GF-D8 (cell line): Measurements from ENCODE around the gene PCSK2.

ENCODE experiments used
- DNase-seq: peaks from one replicate; lab custom pipeline; 2025; lab: John Stamatoyannopoulos, UW

The PCSK2 gene

DNA sequence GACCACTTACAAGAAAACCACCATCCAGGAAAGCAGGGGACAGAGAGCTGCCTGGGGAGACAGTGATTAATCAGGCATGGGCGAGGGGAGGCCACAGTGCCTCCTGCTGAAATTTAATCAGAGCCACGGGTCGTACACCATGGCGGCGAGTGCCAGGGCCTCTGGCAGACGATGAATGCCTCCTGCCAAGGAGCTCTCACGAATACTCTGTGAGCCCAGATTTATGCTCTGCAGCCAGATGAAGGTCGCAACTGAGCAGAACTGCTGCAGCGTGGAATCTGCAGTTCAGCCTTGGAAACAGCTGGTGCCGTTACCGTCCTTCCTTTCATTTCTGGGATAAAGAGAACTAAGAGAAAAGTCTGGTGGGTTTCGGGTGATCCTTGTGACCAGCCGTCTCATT lies 218.7 kb downstream of the PCSK2 start:
- DNase-seq = no peak

DNA sequence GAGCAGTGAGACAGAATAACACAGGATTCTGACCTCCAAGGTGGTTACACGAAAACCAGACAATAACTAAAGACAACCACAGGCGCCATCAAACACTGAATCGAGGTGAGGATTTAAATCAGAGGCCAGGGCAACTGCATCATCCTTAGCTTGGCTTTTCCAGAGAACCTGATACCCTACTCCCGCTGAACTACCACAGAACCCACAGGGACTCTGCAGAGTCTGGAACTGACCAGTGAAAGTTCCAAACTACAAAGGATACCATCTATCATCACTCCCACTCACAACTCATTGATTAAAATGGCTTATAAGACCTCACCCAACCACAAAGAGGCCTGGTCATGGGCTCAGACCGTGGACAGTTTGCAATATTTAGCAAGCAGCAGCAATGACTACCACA lies 219.3 kb downstream of the PCSK2 start:
- no peak for DNase-seq

DNA sequence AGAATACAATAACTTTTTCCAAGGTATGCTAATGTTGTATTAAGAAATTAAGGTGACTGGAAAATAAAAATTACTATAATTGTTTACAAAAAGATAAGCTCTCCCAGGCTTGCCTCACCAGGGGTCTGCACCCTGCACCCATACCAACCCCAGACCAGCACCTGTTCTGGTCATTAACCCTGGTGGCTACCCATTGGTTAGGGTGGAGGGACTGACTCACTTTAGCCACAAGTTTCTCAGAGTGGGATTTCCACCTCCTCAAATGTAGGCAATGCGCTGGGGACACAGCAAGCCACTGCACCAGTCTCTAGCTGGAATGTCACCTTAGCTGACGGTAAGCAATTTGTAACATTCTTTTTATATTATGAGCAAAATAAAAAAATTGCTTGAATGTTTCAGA lies 221.2 kb downstream of the PCSK2 start:
- no peak for DNase-seq

DNA sequence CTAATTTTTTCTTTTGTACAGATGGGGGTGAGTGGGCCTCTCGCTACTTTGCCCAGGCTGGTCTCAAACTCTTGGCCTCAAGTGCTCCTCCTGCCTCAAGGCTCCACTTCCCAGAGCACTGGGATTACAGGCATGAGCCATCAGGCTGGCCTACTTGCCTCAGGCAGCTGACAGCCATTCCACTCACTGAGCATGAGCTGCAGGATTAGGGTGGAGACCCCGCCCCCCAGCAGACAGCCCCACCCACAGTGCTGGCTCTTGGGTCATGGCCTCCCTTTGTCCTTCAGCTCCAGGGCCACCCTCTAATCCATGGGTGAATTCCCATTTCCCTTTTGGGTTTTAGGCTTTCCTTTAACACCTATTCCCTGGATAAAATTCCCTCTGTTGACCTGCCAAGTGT lies 222.2 kb downstream of the PCSK2 start:
- no peak for DNase-seq

DNA sequence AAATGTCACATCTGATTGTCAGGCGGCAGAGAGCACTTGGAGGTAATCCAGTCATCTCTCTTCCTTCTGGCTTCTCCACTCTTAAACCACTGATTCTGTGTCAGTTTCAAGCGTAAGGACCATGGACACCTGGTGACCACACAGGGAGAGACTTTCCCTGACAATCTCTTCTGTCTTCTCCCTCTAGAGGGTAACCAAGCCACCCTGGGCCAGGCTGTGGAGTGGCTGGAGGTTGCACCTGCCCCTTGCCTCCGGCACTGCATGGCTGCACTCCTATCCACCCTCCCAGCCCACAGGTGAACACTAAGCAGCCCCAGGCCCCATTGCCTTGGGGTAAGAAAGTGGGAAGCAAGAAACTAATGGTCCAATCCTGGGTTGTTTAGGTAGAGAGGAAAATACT lies 225.6 kb downstream of the PCSK2 start:
- no peak for DNase-seq

DNA sequence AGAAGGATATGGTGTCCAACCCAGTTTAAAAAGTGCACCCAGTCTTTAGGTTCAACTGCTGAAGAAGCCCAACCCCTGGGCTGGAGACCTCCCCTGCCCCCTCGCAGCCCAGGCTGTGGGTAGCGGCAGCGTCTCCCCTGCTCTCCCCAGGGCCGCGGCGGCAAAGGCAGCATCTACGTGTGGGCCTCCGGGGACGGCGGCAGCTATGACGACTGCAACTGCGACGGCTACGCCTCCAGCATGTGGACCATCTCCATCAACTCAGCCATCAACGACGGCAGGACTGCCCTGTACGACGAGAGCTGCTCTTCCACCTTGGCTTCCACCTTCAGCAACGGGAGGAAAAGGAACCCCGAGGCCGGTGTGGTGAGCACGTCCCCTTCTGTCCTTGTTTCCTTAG lies 226.8 kb downstream of the PCSK2 start:
- DNase-seq = no peak

DNA sequence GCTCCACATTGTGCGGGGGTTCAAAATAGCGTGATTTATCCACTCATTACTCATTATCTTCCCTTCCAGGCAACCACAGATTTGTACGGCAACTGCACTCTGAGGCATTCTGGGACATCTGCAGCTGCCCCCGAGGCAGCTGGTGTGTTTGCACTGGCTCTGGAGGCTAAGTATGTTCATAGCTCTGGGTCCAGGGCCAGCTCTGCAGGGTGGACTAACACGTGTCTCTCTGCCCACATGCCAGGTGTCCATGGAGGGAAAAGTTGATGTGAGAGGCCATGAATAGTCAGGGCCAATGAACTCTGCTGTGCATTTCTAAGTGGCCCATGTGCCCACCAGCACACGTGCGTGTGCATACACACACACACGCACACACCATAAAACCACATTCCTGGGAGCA lies 229.4 kb downstream of the PCSK2 start:
- DNase-seq = no peak

DNA sequence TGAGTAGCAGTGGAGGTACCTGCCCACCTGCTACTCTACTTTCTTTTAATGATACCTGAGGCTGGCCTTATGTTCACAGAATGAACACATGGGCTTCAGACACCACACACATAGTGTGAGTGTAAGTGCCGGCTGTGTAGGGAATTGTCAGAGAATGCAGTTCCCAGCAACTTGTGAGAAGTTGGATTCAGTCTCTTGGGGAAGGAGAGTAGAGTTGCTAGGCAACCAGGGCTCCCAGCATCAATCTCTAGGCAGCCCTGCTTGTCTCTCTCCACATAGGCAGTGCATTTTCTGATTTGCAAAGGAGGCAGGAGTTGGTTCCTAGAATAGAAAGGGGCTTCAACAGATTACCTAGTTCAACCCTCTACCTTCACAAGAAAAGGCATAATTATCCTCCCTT lies 230.2 kb downstream of the PCSK2 start:
- no peak for DNase-seq

DNA sequence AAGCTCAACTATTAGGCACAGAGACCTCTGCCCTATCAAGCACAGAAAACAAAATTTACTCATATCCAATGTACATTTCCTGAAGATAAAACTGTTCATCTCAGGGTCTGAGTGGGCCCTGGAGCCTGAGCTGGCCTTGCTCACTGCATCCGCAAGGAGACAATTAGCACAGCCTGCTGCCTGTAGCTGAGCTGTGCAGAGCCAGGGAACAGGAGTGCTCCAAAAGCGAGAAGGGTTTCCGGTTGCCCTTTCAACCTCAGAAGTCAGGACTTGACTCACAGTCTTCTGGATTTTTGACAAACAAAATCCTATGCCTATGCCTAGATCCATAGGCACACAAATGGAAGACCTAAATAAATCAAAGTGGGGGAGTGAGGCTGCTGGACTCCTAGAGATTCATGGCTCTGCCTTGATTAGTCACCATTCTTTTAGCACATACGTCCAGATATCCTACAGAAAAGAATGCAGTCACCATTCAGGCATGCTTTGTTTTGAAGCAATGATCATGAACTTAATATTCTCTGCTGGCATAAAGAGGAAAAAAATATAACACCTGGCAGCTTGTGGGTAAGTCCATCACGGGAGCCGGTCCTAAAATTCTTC lies 230.8 kb downstream of the PCSK2 start:
- no peak for DNase-seq

DNA sequence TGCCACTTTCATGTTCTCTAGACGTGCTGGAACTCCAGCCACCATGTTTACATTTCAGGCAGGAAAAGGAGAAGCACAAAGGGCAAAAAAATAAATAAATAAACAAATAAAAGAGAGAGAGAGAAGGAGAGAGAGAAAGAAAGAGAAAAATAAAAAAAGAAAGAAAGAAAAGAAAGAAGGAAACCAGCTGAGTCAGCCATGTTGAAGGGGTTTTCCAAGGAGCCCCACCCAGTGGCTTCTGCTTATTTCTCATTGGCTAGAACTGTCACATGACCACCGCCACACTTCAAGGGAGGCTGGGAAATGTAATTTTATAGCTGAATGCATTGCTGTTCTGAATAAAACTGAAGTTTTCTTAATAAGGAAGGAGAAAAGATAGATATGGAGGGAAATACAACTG lies 233.3 kb downstream of the PCSK2 start:
- no peak for DNase-seq

DNA sequence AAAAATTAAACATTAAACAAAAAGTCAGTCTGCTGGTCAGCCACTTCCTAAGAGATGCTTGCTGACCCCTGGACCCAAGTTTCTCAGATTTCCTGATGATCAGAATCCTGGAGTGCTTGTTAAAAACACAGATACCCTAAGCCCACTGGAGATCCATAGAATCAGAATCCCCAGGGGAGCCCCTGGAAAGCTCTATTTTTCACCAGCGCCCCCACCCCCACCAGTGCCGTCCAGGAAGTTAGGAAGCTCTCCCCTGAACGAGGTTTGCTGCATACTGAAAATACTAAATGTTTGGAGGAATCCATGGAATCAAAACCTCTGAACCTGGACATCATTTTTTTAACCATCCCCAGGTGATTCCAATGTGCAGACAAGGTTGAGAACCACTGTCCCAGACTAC lies 235.1 kb downstream of the PCSK2 start:
- DNase-seq = no peak

DNA sequence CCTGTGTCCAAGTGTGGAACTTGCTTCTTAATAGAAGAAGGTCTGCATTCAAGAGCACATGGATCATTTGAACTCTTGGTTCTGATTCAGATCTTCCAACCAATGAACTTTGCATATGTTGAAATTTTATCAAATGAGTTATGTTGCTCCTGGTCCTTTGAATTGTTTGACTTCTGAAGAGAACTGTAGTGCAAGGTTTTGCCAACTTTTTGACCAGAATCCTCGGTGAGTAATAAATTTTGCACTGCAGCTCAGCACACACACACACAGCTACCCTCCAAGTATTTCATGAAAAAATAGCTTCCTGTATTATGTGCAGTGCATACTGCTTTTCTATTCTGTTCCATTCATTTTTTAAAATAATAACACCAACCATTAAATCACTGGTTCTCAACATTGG lies 236.9 kb downstream of the PCSK2 start:
- DNase-seq = no peak

DNA sequence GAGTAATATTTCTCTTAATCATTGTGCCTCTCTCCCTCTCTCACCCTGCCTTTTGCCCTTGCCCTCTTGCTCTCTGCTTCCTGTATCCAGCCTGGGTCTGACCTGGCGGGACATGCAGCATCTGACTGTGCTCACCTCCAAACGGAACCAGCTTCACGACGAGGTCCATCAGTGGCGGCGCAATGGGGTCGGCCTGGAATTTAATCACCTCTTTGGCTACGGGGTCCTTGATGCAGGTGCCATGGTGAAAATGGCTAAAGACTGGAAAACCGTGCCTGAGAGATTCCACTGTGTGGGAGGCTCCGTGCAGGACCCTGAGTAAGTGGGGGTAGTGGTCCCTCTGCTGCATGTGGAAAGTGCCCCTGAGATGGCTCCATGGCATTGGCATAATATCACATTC lies 238.4 kb downstream of the PCSK2 start:
- DNase-seq = no peak

DNA sequence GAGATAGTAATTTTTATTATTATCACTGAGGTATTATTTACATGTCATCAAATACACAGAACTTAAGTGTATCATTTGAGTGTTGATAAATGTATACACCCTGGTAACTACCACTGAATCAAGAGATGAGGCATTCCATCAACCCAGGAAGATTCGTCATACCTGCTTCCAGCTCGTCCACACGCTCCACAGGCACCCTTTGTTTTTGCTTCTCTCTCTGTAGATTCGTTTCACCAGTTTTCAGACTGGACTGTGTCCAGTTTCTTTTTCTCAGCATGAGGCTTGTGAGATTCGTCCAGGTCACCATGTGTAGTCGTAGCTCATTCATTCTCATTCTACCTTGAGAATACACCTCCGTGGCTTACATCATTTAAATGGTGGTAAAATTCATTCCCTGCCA lies 239.8 kb downstream of the PCSK2 start:
- DNase-seq = no peak

DNA sequence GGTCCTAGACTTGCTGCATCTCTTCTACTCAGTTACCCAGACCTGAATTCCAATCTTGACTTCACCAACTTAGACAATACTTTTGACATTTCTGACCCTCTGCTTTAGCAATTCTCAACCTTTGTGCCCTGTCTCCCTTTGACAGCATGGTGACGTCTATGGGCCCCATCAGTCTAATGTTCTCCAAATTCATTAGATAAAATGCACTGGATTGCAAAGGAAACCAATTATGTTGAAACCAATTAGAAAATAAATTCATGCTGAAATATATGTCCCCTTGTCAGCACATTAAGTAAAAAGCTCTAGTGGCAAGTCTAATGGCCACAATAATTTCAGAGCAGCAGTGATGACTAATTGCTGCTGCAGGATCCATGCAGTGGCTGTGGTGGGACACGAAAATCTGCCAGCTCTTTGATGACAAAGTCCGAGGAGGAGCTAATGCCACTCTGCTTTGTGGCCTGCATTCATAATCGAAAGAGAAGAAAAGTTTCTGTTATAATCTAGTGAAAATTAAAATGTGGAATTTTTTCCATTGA lies 240.3 kb downstream of the PCSK2 start:
- no peak for DNase-seq

DNA sequence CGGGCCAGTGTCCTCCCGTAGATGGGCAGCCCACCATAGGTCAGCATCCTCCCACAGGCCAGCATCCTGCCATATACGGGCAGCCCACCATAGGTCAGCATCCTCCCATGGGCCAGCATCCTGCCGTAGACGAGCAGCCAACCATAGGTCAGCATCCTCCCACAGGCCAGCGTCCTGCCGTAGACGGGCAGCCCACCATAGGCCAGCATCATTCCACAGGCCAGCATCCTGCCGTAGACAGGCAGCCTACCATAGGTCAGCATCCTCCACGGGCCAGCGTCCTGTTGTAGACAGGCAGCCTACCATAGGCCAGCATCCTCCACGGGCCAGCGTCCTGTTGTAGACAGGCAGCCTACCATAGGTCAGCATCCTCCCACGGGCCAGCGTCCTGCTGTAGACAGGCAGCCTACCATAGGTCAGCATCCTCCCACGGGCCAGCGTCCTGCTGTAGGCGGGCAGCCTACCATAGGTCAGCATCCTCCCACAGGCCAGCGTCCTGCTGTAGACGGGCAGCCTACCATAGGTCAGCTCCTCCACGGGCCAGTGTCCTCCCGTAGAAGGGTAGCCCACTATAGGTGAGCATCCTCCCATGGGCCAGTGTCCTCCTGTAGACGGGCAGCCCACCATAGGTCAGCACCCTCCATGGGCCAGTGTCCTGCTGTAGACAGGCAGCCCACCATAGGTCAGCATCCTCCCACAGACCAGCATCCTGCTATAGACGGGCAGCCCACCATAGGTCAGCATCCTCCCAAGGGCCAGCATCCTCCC lies 241.4 kb downstream of the PCSK2 start:
- DNase-seq = no peak

DNA sequence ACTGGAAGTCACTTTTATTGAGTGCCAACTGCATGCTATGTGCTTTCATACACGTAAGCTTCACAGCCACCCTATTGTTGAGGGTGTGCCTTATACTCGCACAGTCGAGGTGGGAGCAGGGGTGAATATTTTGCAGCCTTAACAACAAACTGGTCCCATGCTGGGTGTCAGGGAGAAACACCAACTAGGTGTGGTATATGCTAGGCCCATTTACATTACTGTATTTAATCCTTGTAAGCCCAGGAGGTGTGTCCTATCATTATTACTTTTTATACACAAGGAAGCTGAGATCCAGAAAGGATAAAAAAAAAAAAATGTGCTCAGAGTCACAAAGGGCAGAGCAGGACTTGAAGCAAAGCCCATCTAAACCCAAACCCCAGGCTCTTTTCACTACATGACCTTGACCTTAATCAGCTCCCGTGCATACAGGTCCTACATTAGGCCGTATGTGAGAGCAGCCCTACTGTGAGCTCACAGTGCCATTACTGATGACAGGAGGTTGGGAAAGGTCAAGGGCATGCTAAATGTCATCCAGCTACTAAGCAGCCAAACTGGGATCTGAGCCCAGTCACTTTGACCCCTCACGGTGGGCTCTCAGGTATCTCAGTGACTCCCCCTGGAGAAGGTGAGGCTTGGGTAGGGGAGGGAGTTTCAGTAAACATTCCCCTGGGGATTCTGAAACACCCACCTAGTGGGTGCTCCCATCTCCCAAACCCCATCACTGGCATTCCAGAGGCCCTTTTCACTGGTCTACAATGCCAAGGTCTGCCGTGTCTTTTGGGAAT lies 242.6 kb downstream of the PCSK2 start:
- DNase-seq = no peak

DNA sequence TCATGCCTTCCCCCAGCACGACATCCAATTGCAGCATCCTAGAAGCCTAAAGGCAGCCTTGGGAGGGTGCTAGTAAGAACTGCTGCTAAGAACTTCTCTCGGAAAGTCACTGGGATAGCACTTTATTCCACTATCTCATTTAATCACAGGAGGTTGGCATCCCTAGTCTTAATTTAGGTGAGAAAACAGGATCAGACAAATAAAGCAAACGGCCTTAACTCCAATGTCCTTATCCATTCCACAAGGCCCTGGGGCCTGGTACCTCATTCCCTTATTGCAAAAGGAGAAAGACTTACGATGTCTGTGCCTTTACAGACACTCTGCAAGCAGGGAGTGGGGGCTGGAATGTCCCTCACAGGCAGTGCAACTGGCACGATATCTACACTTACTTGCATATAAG lies 243.7 kb downstream of the PCSK2 start:
- no peak for DNase-seq

DNA sequence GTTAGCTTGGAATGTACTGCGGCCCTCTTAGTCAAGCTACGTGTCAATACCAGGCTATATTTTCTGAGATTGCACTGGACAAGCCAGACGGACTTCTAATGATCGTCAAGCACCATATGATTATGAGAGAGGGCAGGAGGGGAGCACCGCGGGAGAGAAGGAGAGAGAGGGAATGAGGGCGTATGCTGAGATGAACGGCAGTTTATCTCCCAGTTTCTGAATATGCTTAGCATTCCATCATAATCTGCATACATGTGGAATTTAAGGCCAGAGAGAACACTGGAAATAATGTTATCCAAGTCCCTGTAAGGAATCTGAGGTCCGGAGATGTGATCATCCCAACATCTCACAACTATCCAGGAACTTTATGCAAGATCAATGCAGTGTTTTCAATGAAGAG lies 244.1 kb downstream of the PCSK2 start:
- DNase-seq = no peak

DNA sequence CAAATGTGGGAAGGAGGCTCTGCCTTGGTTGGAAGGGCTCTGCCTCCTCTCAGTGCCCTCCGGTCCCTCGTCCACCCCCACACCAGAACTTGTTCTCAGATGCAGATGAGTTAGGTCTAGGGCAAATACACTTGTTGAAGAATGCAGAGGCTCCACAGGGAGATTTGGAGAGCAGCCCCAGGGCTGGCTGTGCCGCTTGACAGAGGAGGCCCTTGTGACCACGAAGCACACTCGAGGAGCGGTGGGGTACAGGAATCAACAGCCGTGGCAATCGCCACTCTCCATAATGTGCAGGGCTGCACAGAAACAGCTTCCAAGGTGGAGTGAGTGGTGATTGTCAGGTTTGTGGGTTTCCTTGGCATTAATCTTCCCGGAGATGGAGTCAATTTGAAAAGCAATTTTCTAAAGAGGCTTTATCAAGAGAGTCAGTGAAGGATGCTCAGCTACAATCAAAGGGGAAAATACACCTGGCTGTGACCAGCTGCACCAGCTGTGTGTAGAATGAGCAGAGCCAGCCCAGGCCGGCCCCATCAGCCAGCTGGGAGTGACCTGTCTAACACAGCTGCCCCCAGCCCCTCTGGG lies 244.9 kb downstream of the PCSK2 start:
- DNase-seq = no peak

DNA sequence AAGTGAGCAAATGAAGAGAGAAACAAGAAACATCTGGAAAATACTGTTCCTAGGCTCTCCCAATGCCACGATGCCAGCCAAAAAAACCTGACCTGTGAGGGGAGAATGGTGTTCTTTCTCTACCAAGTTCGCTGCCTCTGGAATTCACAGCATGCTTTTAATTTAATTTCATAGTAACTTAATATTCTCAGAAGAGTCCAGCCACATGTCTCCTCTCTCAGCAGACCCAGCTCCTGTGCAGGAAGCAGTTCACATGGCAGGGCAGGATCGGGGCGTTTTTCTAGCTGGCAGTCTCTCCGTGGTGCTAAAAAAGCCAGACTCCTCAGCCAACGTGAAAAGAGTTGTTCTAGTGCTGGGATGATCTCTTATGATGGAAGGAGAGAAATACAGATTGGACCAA lies 246.8 kb downstream of the PCSK2 start:
- no peak for DNase-seq

DNA sequence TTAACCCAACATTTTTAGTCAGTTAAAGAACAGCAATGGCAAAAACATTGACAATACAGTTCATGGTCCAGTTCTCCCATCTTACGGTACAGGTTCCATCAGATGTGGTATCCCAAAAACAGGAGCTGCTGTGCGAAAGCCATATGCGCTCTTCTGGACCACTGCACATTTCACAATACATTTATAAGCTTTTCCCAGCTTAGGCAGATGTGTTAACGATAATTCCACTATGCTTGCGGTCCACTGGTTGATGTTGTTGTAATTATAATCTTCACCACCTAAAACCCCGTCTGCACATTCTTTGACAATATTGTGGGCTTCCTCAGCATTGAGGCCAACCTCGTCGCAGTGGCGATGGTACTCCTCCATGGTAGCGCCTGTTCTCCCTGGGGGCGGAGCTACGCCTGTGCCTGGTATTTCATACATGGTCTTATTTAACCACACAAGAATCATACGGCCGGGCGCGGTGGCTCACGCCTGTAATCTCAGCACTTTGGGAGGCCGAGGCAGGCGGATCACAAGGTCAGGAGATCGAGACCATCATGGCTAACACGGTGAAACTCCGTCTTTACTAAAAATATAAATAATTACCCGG lies 252.3 kb downstream of the PCSK2 start:
- no peak for DNase-seq
